Ureter (tissue), 1 donor: ENCODE measurements around the gene CYP2W1. TPM values are rescaled to one million over a fixed set of nuclear protein-coding genes. Genes with fewer than 3 reads are reported as not detected.

ENCODE experiments used
- DNase-seq: peaks from one replicate; pipeline ENCODE4 v3.0.0-alpha.2; 2020; ENCODE audit warnings: low spot score
- total RNA-seq: library from RNA; stranded (reverse); gene quantifications from one replicate; pipeline ENCODE4 v1.2.4, GENCODE V29; 2023
- donor health status: DM: yes; HTN: yes; CAD: no.

CYP2W1 gene
- total RNA-seq, 1 donor from 2014 or later, result 0.44 TPM

DNA sequence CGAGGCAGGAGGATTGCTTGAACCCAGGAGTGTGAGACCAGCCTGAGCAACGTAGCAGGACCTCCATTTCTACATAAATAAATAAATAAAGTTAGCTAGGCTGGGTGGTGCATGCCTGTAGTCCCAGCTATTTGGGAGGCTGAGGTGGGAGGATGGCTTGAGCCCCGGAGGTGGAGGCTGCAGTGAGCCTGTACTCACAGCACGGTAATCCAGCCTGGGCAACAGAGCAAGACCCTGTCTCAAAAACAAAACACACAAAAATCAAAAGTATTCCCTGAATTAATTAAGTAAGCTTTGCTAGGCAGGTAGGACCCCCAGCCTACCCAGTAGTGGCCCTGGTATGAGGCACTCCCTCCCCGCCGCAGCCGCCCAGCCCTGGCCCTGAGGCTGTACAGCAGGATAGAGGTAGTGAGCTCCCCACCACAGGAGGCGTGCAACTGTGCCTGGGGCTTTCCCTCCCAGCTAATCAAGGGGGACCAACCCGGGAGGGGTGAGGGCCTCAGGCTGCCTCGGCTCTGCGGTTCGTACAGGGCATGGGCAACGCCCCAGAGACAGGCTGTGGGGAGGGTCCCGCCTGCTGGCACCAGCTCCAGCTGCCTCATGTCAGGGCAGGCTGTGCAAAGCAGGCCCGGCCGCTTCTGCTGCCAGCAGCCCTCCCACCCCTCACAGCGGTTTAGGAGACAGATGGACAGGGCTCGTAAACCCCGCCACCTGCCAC, 1.0 kb upstream of the CYP2W1 start:
- DNase-seq, result no peak

GRCh38 chr7:982511-983003, 424 bp upstream of the CYP2W1 start:
- DNase-seq, result no peak

- DNase-seq, result no peak
Measured at GRCh38 chr7:983616-984071, 663 bp downstream of the CYP2W1 start.

- no peak for DNase-seq
Measured at GRCh38 chr7:984361-985126, 1.6 kb downstream of the CYP2W1 start.

DNA sequence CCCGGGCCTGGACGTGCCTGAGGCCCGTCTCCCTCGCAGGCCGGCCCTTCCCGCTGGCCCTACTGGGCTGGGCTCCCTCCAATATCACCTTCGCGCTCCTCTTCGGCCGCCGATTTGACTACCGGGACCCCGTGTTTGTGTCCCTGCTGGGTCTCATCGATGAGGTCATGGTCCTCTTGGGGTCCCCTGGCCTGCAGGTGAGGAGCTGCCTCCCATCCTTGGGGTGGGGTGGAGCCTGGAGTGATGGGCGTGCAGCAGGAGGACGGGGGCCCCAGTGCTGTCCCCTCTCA, 2.1 kb downstream of the CYP2W1 start:
- DNase-seq, result no peak

DNA sequence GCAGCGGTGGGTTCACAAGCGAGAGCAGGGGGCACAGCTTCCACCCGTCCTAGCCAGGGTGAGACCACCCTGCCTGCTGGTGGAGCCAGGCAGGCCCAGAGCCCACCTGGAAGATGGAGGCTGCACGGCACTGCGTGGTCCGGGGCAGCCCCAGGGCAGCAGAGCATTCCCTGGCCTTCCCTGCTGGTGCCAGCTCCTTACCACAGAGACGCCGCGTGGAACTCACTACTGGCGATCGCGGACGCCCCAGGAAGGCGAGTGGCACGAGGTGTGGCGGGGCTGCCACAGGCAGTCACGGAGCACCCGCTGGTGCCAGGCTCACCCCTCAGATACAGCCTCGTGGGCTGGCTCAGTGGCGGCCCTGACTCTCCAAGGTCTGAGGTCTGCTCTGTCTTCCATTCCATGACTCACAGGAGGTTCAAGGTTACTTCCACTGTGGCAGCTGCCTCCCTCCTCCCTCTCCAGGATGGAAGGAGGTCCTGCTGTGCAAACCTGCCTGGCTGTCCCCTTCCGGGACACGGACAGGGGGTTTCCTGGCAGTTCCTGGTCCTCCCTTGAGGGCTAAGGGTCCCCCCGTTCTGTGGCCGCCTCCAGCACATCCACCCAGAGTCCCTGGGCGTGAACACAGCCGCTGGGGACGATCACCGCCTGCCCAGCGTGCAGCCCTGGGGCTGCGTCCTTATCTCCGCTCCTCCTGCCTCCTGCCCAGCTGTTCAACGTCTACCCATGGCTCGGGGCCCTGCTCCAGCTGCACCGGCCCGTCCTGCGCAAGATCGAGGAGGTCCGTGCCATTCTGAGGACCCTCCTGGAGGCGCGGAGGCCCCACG, 3.1 kb downstream of the CYP2W1 start:
- DNase-seq, result no peak

DNA sequence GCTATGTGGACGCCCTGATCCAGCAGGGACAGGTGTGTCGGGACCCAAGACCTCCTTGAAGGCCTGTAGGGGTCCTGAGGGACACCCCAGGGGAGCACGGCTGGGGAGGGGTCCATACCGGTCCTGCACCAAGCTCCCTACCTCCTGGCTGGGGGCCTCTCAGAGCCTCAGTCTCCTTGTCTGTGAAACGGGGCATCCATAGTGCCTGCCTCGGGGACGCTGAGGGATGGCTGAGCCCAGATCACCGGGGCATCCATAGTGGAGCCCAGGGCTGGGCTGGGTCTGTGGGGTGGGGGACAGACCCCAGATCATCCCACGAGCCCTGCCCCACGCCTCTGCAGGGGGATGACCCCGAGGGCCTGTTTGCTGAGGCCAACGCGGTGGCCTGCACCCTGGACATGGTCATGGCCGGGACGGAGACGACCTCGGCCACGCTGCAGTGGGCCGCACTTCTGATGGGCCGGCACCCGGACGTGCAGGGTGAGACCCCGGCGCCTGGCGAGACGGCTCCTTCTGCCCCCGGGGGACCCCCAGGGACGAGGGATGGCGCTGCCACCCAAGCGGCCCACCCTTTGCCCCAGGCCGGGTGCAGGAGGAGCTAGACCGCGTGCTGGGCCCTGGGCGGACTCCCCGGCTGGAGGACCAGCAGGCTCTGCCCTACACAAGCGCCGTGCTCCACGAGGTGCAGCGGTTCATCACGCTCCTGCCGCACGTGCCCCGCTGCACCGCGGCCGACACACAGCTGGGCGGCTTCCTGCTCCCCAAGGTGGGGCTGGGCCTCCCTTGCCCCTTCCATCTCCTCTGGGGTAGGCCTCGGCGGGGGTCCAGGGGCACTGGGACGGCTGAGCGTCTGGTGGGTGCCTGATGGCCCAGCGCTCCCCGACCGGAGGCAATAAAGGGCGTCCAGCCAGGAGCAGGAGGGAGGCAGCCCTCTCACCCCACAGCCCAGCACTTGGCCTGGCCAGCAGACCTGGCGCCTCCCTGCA, 4.1 kb downstream of the CYP2W1 start:
- DNase-seq, result no peak

DNA sequence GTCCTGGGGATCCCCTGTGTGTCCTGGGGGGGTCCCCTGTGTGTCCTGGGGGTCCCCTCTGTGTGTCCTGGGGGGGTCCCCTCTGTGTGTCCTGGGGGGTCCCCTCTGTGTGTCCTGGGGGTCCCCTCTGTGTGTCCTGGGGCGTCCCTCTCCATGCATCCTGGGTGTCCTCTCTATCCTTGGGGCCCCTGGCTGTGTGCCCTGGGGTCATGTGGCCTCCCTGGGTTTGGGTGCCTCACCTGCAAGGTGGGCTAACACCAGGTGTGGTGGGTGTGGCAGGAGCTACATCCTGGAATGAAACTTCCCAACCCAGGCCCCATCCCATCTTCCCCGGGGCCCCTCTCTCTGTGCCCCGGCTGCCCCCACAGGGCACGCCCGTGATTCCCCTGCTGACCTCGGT, 4.9 kb downstream of the CYP2W1 start:
- DNase-seq, result no peak

DNA sequence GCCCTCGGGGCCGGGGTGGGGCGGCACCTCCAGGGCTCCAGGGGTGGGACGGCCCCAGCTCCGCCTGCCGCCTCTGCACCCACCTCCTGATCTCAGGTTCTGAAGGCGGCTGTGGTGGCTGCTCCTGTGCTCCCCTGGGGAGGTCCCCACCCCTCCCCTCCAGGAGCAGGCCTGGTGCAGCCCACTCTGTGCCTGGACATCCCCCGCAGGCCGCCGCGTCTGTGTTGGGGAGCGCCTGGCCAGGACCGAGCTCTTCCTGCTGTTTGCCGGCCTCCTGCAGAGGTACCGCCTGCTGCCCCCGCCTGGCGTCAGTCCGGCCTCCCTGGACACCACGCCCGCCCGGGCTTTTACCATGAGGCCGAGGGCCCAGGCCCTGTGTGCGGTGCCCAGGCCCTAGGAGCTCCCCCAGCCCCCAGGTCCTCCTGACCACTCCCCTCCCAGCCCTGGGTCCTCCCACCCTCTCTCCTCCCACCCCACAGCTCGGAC, 5.5 kb downstream of the CYP2W1 start:
- no peak for DNase-seq

GRCh38 chr7:988963-989529, 6.1 kb downstream of the CYP2W1 start:
- DNase-seq, result no peak

DNA sequence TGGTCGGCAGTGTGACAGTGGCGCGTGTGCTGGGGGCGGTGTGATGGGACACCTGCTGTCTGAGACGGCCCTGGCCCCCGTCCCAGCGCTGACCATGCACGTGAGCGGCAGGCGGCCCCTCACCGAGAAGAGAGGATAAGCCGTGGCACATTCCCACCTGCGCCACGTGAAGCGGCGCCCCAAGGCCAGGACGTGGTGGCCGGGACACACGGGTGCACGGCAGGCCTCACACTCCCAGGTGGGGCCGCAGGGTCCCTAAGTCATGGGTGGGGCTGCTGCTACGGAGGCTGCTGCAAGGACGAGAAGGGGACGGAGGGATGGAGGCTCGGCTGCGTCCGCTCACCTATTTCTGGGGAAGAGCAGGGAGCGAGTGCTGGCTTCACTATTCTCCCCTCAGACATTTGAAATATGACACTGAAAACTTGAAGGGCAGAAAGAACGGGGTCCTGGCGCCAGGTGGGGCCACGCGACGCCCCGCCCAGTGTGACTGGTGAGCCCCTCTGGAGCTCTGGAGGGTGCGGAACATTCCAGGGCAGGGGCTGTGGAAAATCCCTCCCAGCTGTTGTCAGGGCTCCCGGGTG, 7.5 kb downstream of the CYP2W1 start:
- DNase-seq, result no peak

DNA sequence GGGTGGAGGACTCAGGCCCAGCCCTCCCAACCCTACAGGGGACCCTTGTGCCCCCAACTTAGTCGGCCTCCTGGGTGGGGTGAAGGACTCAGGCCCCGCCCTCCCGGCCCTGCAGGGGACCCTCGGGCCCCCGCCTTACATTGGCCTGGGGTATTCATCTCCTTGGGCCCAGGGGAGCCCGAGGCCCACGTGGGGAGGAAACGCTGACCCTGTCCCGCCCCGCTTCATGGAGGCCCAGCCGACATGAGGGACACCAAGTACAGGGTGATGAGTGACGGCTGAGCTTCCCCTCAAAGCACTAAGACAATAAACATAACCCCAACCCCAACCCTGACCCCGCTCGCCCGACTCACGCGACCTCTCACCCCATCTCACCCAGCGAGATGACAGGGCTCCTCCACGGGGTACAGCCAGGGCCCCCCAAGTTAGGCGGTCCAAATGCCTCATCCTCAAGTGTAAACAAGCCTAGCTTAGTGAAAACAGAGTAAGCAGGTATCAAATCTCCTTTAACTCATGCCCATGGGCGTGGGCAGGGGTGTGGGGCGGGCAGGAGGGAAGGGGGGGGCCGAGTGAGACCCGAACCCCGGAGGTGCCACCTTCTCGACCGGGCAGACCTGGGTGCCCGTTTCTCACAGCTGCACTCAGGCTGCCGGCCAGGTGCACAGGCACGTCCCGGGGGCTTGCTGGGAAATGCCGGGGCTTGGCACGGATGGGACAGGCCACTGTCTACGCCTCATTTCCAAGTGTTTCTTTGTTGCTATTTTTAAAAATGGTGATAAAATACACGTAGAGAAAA, 8.2 kb downstream of the CYP2W1 start:
- no peak for DNase-seq

- no peak for DNase-seq
Measured at GRCh38 chr7:991729-992656, 9.0 kb downstream of the CYP2W1 start.

DNA sequence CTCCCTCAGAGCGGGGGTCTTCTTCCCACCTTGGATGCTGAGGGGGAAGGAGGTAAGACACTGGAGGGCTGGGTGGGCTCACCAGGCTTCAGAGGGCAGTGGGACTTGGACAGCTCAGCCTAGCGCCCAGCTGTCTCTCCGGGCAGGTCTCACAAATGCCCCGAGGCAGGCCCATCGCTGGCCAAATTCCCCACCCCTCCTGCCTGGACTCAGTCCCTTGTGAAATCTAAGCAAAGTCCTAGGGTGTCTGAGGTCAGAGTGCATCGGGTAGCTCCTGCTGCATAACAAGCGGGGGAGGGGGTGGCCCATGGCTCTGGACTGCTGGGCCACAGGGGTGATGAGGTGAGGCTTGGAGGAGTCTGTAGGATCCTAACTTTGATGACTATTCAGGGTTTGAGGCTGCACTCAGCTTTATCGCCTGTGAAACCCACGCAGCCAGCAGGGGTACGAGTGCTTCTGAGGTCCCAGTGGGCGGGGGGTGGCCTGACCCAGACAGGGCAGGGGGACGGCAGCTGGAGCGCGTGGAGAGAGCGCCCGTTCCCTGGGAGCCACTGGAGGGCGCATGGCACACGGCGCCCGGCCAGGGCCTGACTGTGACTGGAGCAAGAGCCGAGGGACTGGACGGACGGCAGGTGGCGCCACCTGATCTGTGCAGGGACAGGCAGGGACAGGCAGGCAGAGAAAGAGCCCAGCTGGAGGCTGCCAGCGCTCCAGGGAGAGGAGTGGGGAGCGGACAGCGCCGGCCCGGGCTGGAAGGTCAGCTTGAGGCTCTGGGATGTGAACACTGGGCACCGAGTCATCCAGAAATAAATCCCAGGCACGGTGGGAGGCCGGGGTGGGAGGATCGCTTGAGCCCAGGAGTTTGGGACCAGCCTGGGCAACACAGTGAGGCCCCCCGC, 10.0 kb downstream of the CYP2W1 start:
- DNase-seq, result peak; percentile 97

- DNase-seq, result no peak
Measured at GRCh38 chr7:994592-995308, 11.8 kb downstream of the CYP2W1 start.

DNA sequence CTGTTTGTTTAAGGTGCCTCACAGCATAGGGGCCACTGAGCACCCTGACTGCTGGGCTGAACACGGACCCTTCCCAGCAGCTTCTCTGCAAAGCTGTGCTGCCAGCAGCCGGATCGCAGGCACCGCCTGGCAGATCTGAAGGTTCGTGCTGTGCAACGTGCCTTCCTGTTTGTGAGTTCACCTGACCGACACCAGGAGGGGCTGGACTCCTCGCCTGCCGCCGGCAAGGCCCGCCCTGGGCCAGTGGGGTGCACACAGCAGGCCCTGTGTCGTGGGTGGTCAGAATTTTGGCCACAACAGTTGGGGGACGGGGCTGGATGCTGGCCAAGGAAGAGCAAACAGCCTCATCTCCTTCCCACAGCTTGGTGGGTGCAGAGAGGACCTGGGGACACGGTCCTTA, 12.6 kb downstream of the CYP2W1 start:
- DNase-seq, result no peak
